Measurements from ENCODE around the gene POLD4.
A peak's percentile ranks its signal among the peaks of the same experiment; 100 is the strongest.

POLD4 gene

GRCh38 chr11:67384851-67385366, 31.6 kb upstream of the POLD4 start:
- H3K27me3 ChIP-seq (ENCODE audit: insufficient read depth, low read length, poor library complexity): no peaks in the 10 kb centered on the region
- H3K4me2 ChIP-seq (ENCODE audit: insufficient read depth, low read length): no peak overlapping the region
- no peak overlapping the region for H3K27ac ChIP-seq (ENCODE audit: low read length)
- no peak overlapping the region for H3K4me3 ChIP-seq (ENCODE audit: low read depth in 1 of 2, low read length in 2 of 2)
- no peak for DNase-seq
- H3K9me3 ChIP-seq (ENCODE audit: insufficient read depth, low read length, severe bottlenecking): no peaks in the 10 kb centered on the region
- no peaks in the 10 kb centered on the region for H4K20me1 ChIP-seq (ENCODE audit: insufficient read depth, low read length)
- H3K79me2 ChIP-seq (ENCODE audit: insufficient read depth, low read length): peaks cover 3% of the 10 kb centered on the region; the same call in 1 of the 2 replicates
- peaks cover 3% of the 10 kb centered on the region; the same call in 1 of the 2 replicates for H3K4me1 ChIP-seq (ENCODE audit: insufficient read depth, low read length)
- H3K9ac ChIP-seq (ENCODE audit: low read depth, low read length): no peak overlapping the region
- no peak for ATAC-seq (ENCODE audit: insufficient read depth, low read depth)
- TF ChIP-seq EZH2 (IDR thresholded peaks at IDR 0.05; ENCODE audit: borderline replicate concordance, low read depth, low read length, severe bottlenecking) (no peak), CTCF (IDR thresholded peaks at IDR 0.05; ENCODE audit: borderline replicate concordance, extremely low read depth, low read length, poor library complexity, severe bottlenecking) (no peak)
- H3K36me3 ChIP-seq (ENCODE audit: insufficient read depth, low read length): no peaks in the 10 kb centered on the region
- H2AFZ ChIP-seq (ENCODE audit: low read depth, low read length): no peak overlapping the region

- H3K4me3 ChIP-seq (ENCODE audit: low read depth in 1 of 2, low read length in 2 of 2): no peak overlapping the region
- ATAC-seq (ENCODE audit: insufficient read depth, low read depth): peak; percentile 96
- peaks cover 3% of the 10 kb centered on the region; the same call in 1 of the 2 replicates for H3K4me1 ChIP-seq (ENCODE audit: insufficient read depth, low read length)
- H3K4me2 ChIP-seq (ENCODE audit: insufficient read depth, low read length): no peak overlapping the region
- no peaks in the 10 kb centered on the region for H3K79me2 ChIP-seq (ENCODE audit: insufficient read depth, low read length)
- H2AFZ ChIP-seq (ENCODE audit: low read depth, low read length): no peak overlapping the region
- no peak overlapping the region for H3K27ac ChIP-seq (ENCODE audit: low read length)
- no peak overlapping the region for H3K9ac ChIP-seq (ENCODE audit: low read depth, low read length)
- no peaks in the 10 kb centered on the region for H3K9me3 ChIP-seq (ENCODE audit: insufficient read depth, low read length, severe bottlenecking)
- TF ChIP-seq CTCF (IDR thresholded peaks at IDR 0.05; ENCODE audit: borderline replicate concordance, extremely low read depth, low read length, poor library complexity, severe bottlenecking): peak; percentile 100
- no peak for TF ChIP-seq EZH2 (IDR thresholded peaks at IDR 0.05; ENCODE audit: borderline replicate concordance, low read depth, low read length, severe bottlenecking)
- no peaks in the 10 kb centered on the region for H3K27me3 ChIP-seq (ENCODE audit: insufficient read depth, low read length, poor library complexity)
- DNase-seq: peak; percentile 84
- no peaks in the 10 kb centered on the region for H3K36me3 ChIP-seq (ENCODE audit: insufficient read depth, low read length)
- no peaks in the 10 kb centered on the region for H4K20me1 ChIP-seq (ENCODE audit: insufficient read depth, low read length)
Observed at GRCh38 chr11:67382276-67383136, 29.2 kb upstream of the POLD4 start.

- H3K27me3 ChIP-seq (ENCODE audit: insufficient read depth, low read length, poor library complexity): peaks cover 3% of the 10 kb centered on the region
- no peak overlapping the region for H2AFZ ChIP-seq (ENCODE audit: low read depth, low read length)
- no peaks in the 10 kb centered on the region for H3K9me3 ChIP-seq (ENCODE audit: insufficient read depth, low read length, severe bottlenecking)
- DNase-seq: no peak
- TF ChIP-seq CTCF (IDR thresholded peaks at IDR 0.05; ENCODE audit: borderline replicate concordance, extremely low read depth, low read length, poor library complexity, severe bottlenecking) (no peak), EZH2 (IDR thresholded peaks at IDR 0.05; ENCODE audit: borderline replicate concordance, low read depth, low read length, severe bottlenecking) (no peak)
- H3K9ac ChIP-seq (ENCODE audit: low read depth, low read length): no peak overlapping the region
- H4K20me1 ChIP-seq (ENCODE audit: insufficient read depth, low read length): 0 out of 2 replicates have a peak, but pooled peaks cover 2% of the 10 kb centered on the region
- no peak for ATAC-seq (ENCODE audit: insufficient read depth, low read depth)
- H3K4me1 ChIP-seq (ENCODE audit: insufficient read depth, low read length): peaks cover 3% of the 10 kb centered on the region; the same call in 1 of the 2 replicates
- no peak overlapping the region for H3K4me3 ChIP-seq (ENCODE audit: low read depth in 1 of 2, low read length in 2 of 2)
- H3K79me2 ChIP-seq (ENCODE audit: insufficient read depth, low read length): no peaks in the 10 kb centered on the region
- no peak overlapping the region for H3K27ac ChIP-seq (ENCODE audit: low read length)
- no peaks in the 10 kb centered on the region for H3K36me3 ChIP-seq (ENCODE audit: insufficient read depth, low read length)
- H3K4me2 ChIP-seq (ENCODE audit: insufficient read depth, low read length): no peak overlapping the region
Observed at GRCh38 chr11:67381244-67381972, 28.1 kb upstream of the POLD4 start.
